Activated T-cell treated with anti-CD3 and anti-CD28 coated beads, Interleukin-2, amount 50 U/mL, for 72 hours (primary cell): ENCODE data around the gene EBPL. TPM values are rescaled to one million over a fixed set of nuclear protein-coding genes. Genes with fewer than 3 reads are reported as not detected.
A peak's percentile ranks its signal among the peaks of the same experiment; 100 is the strongest.

Source experiments
- ATAC-seq, 2 donors: fragments of 150-1000 bp; cut with Tn5 transposase; replicated peaks in 1 of 2; 2 replicates each; pipeline ENCODE4 v1.10.0; 2021; ENCODE audit warnings: moderate library complexity in 2 of 2, mild to moderate bottlenecking in 1 of 2
- DNase-seq, 2 donors: peaks; one replicate each; pipeline ENCODE4 v3.0.0; 2021 to 2022; ENCODE audit warnings: mixed read lengths in 1 of 2
- H3K27ac Mint-ChIP-seq: one replicate; pipeline ENCODE4 v1.8.0; 2022; ENCODE audit warnings: mild to moderate bottlenecking, moderate library complexity, mixed read lengths
- H3K27me3 Mint-ChIP-seq: one replicate; pipeline ENCODE4 v1.8.0; 2022; ENCODE audit warnings: low read depth, mixed read lengths
- H3K36me3 Mint-ChIP-seq, 2 donors: one replicate each; pipeline ENCODE4 v1.8.0; 2022; ENCODE audit warnings: mixed read lengths in 2 of 2, mild to moderate bottlenecking in 1 of 2; ENCODE audit not compliant: insufficient read depth in 2 of 2
- H3K4me1 Mint-ChIP-seq: one replicate; pipeline ENCODE4 v1.8.0; 2022; ENCODE audit warnings: low read depth, mixed read lengths
- H3K4me3 Mint-ChIP-seq, 2 donors: one replicate each; pipeline ENCODE4 v1.8.0; 2022; ENCODE audit warnings: mild to moderate bottlenecking in 2 of 2, mixed read lengths in 2 of 2, moderate library complexity in 2 of 2
- H3K9me3 Mint-ChIP-seq, 2 donors: one replicate each; pipeline ENCODE4 v1.8.0; 2022; ENCODE audit warnings: mixed read lengths in 2 of 2
- total RNA-seq, 2 donors: library from RNA; stranded (reverse); gene quantifications; one replicate each; pipeline ENCODE4 v1.2.3, GENCODE V29; 2022

The EBPL gene
- total RNA-seq, 2 donors from 2014 or later: 34.0 to 41.5 TPM

- no peak overlapping the region for H3K27ac Mint-ChIP-seq
- H3K4me3 Mint-ChIP-seq: no peak overlapping the region
Measured at GRCh38 chr13:49693877-49694276, 2.6 kb upstream of the EBPL start.

GRCh38 chr13:49693191-49693733, 2.0 kb upstream of the EBPL start:
- Mint-ChIP-seq H3K27me3 (no peaks in the 10 kb centered on the region), H3K36me3 (no peaks in the 10 kb centered on the region), H3K27ac (no peak overlapping the region), H3K4me3 (no peak overlapping the region), H3K4me1 (peaks cover 19% of the 10 kb centered on the region), H3K9me3 (no peaks in the 10 kb centered on the region)
- DNase-seq (no peak), ATAC-seq (no peak)

More at GRCh38 chr13:49693877-49694276, 2.6 kb upstream of the EBPL start:
- DNase-seq: no peak
- Mint-ChIP-seq H3K9me3 (no peaks in the 10 kb centered on the region), H3K4me1 (peaks cover 19% of the 10 kb centered on the region), H3K36me3 (no peaks in the 10 kb centered on the region), H3K27me3 (no peaks in the 10 kb centered on the region)
- no peak for ATAC-seq

GRCh38 chr13:49690133-49690994, 922 bp downstream of the EBPL start:
- H3K4me3 Mint-ChIP-seq: peak overlapping the region; percentile 89 to 92
- DNase-seq (peak in 1 of 2 donors; percentile 7), ATAC-seq (peak; percentile 3)
- H3K9me3 Mint-ChIP-seq: no peaks in the 10 kb centered on the region
- peak overlapping the region; percentile 58 for H3K27ac Mint-ChIP-seq
- H3K27me3 Mint-ChIP-seq: no peaks in the 10 kb centered on the region
- peaks cover 3% of the 10 kb centered on the region in 2 donors for H3K36me3 Mint-ChIP-seq
- peaks cover 44% of the 10 kb centered on the region for H3K4me1 Mint-ChIP-seq

GRCh38 chr13:49683489-49683888, 7.8 kb downstream of the EBPL start:
- H3K4me1 Mint-ChIP-seq: peaks cover 58% of the 10 kb centered on the region
- peak; percentile 34 to 38 for DNase-seq

GRCh38 chr13:49681842-49682435, 9.3 kb downstream of the EBPL start:
- Mint-ChIP-seq H3K27me3 (no peaks in the 10 kb centered on the region), H3K36me3 (peaks cover 4 to 5% of the 10 kb centered on the region in 2 donors), H3K27ac (no peak overlapping the region)

More at GRCh38 chr13:49683489-49683888, 7.8 kb downstream of the EBPL start:
- ATAC-seq: peak; percentile 94 to 97
- Mint-ChIP-seq H3K27me3 (no peaks in the 10 kb centered on the region), H3K4me3 (peak overlapping the region; percentile 37 to 72), H3K36me3 (peaks cover 3 to 5% of the 10 kb centered on the region in 2 donors), H3K27ac (peak overlapping the region; percentile 73), H3K9me3 (no peaks in the 10 kb centered on the region)

GRCh38 chr13:49679246-49679645, 12.0 kb downstream of the EBPL start:
- Mint-ChIP-seq H3K27ac (no peak overlapping the region), H3K9me3 (no peaks in the 10 kb centered on the region), H3K4me3 (no peak overlapping the region), H3K36me3 (peaks cover 1 to 2% of the 10 kb centered on the region in 2 donors), H3K27me3 (no peaks in the 10 kb centered on the region), H3K4me1 (peaks cover 28% of the 10 kb centered on the region)
- DNase-seq (no peak), ATAC-seq (no peak)

More at GRCh38 chr13:49681842-49682435, 9.3 kb downstream of the EBPL start:
- H3K4me1 Mint-ChIP-seq: peaks cover 45% of the 10 kb centered on the region
- no peak for DNase-seq
- ATAC-seq: no peak
- H3K4me3 Mint-ChIP-seq: no peak overlapping the region
- no peaks in the 10 kb centered on the region for H3K9me3 Mint-ChIP-seq

- Mint-ChIP-seq H3K27ac (no peak overlapping the region), H3K27me3 (no peaks in the 10 kb centered on the region), H3K36me3 (peaks cover 1 to 2% of the 10 kb centered on the region in 2 donors), H3K4me3 (no peak overlapping the region), H3K9me3 (no peaks in the 10 kb centered on the region), H3K4me1 (peaks cover 19% of the 10 kb centered on the region)
- no peak for DNase-seq
- no peak for ATAC-seq
Measured at GRCh38 chr13:49678191-49678914, 12.9 kb downstream of the EBPL start.

- no peak overlapping the region for H3K4me3 Mint-ChIP-seq
- DNase-seq (no peak), ATAC-seq (no peak)
- no peaks in the 10 kb centered on the region for H3K9me3 Mint-ChIP-seq
- peaks cover 4% of the 10 kb centered on the region for H3K4me1 Mint-ChIP-seq
- H3K36me3 Mint-ChIP-seq: peaks cover 2 to 4% of the 10 kb centered on the region in 2 donors
- no peak overlapping the region for H3K27ac Mint-ChIP-seq
- no peaks in the 10 kb centered on the region for H3K27me3 Mint-ChIP-seq
Measured at GRCh38 chr13:49676581-49677298, 14.5 kb downstream of the EBPL start.

- DNase-seq (no peak), ATAC-seq (no peak)
- no peaks in the 10 kb centered on the region for H3K27me3 Mint-ChIP-seq
- H3K4me3 Mint-ChIP-seq: no peak overlapping the region
- H3K36me3 Mint-ChIP-seq: peaks cover 1 to 12% of the 10 kb centered on the region in 2 donors
- no peak overlapping the region for H3K27ac Mint-ChIP-seq
- H3K4me1 Mint-ChIP-seq: peaks cover 2% of the 10 kb centered on the region
- H3K9me3 Mint-ChIP-seq: no peaks in the 10 kb centered on the region
Measured at GRCh38 chr13:49670828-49671227, 20.5 kb downstream of the EBPL start.

GRCh38 chr13:49669735-49670309, 21.5 kb downstream of the EBPL start:
- H3K4me1 Mint-ChIP-seq: no peaks in the 10 kb centered on the region
- no peaks in the 10 kb centered on the region for H3K9me3 Mint-ChIP-seq
- H3K27ac Mint-ChIP-seq: no peak overlapping the region
- DNase-seq (peak; percentile 10 to 22), ATAC-seq (peak; percentile 49 to 65)
- H3K36me3 Mint-ChIP-seq: peaks cover 1 to 14% of the 10 kb centered on the region in 2 donors
- H3K4me3 Mint-ChIP-seq: no peak overlapping the region
- H3K27me3 Mint-ChIP-seq: no peaks in the 10 kb centered on the region

GRCh38 chr13:49667773-49668172, 23.5 kb downstream of the EBPL start:
- Mint-ChIP-seq H3K4me3 (no peak overlapping the region), H3K36me3 (peaks cover 1 to 13% of the 10 kb centered on the region in 2 donors), H3K9me3 (no peaks in the 10 kb centered on the region), H3K27me3 (no peaks in the 10 kb centered on the region), H3K4me1 (no peaks in the 10 kb centered on the region), H3K27ac (no peak overlapping the region)
- DNase-seq (no peak), ATAC-seq (no peak)

GRCh38 chr13:49664606-49665005, 26.7 kb downstream of the EBPL start:
- no peaks in the 10 kb centered on the region for H3K4me1 Mint-ChIP-seq
- H3K27me3 Mint-ChIP-seq: no peaks in the 10 kb centered on the region
- no peak for ATAC-seq
- H3K4me3 Mint-ChIP-seq: no peak overlapping the region
- H3K36me3 Mint-ChIP-seq: peaks cover 1 to 24% of the 10 kb centered on the region in 2 donors
- DNase-seq: no peak
- H3K9me3 Mint-ChIP-seq: no peaks in the 10 kb centered on the region
- no peak overlapping the region for H3K27ac Mint-ChIP-seq
